Activated CD8-positive, alpha-beta memory T cell treated with anti-CD3 and anti-CD28 coated beads, Interleukin-2, amount 50 U/mL, for 4 hours (primary cell): ENCODE results near the gene GABBR2.
"Not testable (repeated sequence)": the region's sequence is repeated elsewhere in the genome, so short reads cannot be mapped to it uniquely, and the experiment has no call there.

Source experiments
- DNase-seq: peaks from one replicate; pipeline ENCODE4 v3.0.0-alpha.2; 2020

Gene GABBR2

DNA sequence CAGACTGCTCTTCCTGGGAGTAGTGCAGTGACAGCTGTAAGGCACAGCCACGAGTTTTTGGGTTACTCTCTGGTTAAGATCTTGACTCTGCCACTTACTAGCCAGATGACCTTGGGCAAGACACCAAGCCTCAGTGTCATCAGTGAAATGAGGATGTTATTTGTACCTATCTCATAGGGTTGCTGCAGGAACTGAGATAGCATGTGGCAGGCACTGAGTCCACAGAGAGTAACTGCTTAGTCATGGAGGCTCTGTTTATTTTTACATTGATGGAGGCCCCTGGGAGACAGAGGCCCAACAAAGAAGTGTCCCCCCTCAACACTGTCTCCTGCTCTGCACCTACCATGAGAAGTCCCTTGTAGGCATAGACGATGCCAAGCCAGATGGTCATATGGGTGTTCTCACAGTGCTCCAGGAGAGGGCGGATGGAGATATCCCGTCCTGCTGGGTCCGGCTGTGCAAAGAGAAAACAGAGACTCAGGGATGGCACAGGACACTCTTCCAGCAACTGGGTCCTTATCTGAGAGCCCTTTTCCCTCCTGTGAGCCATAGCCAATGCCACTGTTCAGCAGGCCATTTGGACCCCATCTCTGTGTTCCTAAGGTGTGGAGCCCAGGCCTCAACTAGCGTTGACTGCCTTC lies 397.9 kb downstream of the GABBR2 start:
- DNase-seq = no peak

DNA sequence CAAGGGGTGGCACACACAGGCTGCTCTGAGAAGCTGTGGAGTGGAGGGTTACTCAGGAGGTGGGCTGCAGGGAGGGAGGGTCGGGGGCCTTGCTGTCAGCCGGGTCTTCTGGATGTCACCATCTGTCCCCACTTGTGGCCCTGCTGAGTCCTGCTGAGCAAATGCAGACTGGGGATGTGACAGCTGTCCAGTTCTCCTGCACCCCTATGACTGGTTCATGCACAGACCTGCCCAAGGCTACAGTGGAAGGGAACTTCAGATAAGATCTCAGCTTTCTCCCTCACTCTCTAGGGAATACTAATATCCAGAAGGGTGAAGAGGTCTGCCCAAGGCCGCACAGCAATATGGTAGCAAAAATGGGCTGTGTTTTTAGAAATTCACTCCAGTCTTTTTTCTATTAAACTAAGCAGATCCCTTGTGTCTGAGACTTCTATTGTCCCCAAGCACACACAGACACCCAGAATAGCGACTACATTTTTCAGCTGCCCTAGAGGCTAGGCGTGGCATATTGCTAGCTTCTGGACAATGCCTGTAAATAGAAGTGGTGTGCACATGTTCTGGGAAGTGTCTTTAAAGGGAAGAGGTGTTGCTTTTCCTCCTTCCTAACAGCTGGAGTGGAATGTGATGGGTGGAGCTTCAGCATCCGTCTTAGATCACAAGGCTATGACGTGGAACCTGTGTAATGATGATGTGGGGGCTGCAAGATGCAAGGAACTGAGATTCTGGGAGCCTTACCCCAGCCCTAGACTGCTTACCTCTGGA lies 402.2 kb downstream of the GABBR2 start:
- no peak for DNase-seq

- DNase-seq = no peak
Measured at GRCh38 chr9:98304381-98304780, 404.4 kb downstream of the GABBR2 start.

DNA sequence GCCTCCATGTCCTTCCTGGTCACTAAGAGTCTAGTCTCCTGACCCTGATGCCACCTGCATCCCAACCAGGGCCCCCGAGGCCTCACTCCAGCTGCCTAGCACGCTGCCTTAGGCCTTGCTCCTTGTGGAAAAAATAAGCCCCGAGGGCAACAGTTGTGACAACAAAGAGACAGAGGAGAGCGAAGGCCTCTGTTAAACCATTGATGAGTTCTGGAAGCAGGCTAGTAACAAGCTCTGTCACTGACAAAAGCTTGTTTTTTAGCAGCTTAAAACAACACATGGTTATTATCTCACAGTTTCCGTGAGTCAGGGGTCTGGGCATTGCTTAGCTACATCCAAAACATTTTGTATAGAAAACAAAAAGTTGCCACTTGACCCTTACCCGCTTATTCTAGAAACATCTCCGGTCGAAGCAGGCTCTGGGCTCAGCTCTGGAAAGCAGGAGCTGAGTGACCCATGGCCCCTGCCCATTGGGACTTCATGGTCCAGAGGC lies 405.1 kb downstream of the GABBR2 start:
- DNase-seq = no peak

DNA sequence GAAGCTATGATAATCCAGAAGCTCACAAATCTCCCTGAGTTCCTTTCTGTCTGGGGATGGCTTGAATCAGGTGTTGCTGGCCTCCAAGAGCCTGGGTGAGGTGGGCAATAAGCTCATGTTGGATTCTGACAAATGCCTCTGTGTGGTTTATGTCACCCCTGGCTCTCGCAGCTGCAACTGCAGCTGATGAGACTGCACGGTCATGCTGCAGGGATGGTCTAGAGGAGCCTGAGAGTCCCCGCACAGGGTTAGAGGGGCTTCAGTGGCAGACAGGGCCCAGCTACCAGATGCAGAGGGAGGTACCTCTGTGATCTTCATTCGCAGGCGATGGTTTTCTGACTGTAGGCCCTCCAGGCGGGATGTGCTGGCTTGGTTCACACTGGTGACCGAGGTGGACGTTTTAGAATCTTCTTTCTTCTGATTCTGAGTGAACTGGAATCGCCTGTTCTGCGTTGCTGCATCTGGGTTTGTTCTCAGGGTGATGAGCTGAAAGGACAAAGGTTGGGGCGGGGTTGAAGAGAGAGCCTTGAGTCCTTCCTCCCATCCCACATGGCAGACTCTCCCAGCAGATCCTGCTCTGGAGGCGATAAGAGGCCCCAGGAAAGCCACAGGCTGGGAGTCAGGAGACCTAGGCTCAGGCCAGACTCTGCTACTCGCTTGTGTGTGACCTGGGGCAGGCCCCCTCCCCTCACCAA lies 405.6 kb downstream of the GABBR2 start:
- DNase-seq = no peak

- no peak for DNase-seq
Measured at GRCh38 chr9:98302150-98302549, 406.6 kb downstream of the GABBR2 start.

GRCh38 chr9:98300611-98301010 lies 408.1 kb downstream of the GABBR2 start:
- no peak for DNase-seq

DNA sequence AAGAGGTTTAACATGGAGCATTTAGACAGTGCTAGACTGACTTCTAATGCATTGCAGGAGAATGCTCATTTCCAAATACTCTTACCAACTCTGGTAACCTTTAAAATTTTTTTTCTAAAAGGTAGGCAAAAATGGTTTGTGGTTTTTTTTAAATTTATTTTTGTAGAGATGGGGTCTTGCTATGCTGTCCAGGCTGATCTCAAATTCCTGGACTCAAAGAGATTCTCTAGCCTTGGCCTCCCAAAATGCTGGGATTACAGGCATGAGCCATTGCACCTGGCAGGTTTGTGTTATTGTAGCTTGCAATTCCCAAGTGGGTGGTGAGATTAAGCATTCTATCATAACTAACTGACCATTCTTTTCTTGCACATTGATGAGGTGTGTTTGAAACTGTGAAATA lies 410.3 kb downstream of the GABBR2 start:
- no peak for DNase-seq

- DNase-seq = no peak
Measured at GRCh38 chr9:98295824-98296223, 412.9 kb downstream of the GABBR2 start.

GRCh38 chr9:98291820-98292219 lies 416.9 kb downstream of the GABBR2 start:
- no peak for DNase-seq

GRCh38 chr9:98290411-98290810 lies 418.3 kb downstream of the GABBR2 start:
- DNase-seq = no peak

DNA sequence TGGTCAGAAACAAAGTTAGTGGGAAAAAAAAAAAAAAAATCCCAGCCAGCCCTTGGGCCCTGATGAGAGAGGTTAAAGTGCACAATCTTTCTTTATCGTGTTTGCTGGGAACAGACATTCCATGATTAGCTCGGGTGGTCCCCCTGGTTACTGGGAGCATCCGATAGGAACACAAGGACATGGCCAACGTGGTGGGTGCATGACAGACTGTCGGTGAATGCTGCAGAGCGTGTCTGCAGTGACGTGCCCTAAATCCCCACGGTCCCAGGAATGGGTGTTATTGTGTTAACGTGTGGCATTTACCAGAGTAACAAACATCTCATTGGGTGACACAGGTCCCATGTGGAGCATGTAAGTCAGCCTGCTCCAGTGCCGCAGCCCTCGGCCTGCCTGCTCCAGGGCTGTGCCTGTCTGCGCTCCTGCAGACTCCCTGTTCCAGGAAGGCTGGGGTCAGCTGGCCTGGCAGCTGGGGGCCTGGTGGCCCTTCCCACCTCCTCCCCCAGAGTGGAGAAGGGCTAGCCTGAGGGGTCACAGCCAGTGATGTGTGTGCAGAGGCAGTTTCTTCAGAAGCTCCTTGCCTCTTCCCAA lies 419.0 kb downstream of the GABBR2 start:
- DNase-seq = no peak

DNA sequence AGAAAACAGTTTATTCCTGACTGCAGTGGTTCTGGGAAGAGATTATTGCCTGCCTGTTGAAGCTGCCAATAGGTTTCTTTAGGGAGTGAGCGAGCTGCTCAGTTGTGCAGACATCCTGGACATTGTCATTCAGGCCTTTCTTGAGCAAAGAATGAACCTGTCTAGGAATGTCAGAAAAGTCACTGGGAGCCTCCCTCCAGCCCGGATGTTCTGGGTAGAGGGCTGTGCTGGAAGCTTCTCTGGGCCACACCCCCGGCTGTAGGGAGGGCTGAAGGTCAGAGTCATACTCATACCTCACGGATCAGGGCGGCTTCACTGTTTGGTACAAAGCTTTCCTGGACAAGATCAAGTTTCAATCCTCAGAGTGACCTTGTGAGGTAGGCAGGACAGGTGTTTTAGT lies 419.9 kb downstream of the GABBR2 start:
- no peak for DNase-seq

GRCh38 chr9:98287384-98287783 lies 421.4 kb downstream of the GABBR2 start:
- DNase-seq = no peak

DNA sequence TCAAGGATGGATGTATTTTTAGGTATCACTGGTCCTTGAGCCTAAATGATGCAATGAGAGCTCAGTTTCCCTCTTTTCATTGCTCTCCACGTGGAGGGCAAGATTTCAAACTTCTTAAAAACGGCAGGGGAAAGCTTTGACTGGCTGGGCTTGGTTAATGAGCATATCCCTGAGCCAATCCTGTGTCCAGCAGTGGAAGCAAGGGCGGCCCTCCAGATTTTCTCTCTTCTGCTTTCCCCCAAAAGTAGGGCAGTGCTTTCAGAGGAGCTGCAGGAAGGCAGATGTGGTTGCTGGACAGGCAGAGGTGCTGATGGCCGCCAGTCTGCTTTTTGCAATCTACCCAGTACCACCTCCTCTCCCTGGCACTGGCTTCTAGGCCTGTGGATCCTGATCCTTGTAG lies 423.3 kb downstream of the GABBR2 start:
- no peak for DNase-seq

GRCh38 chr9:98284754-98285153 lies 424.0 kb downstream of the GABBR2 start:
- DNase-seq = no peak

- DNase-seq = not testable (repeated sequence)
Measured at GRCh38 chr9:98283143-98283542, 425.6 kb downstream of the GABBR2 start.

- no peak for DNase-seq
Measured at GRCh38 chr9:98281281-98281680, 427.5 kb downstream of the GABBR2 start.

DNA sequence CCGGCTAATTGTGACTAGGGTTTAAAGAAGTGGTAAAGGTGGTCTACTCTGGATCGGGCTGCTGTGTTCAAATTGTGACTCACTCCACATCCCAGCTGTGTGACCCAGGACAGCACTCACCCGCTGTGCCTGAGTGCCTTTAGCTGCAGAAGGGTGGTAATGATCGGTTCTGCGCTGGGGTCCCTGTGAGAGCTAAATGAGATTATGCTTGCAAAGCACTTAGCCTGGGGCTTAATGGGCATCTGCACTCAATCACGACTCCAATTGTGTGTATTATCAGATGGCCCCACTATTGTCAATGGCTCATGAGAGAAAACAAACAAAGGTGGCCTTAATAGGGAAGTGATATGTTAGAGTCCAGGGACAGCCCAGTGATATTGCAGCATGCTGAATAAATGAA lies 428.2 kb downstream of the GABBR2 start:
- no peak for DNase-seq

DNA sequence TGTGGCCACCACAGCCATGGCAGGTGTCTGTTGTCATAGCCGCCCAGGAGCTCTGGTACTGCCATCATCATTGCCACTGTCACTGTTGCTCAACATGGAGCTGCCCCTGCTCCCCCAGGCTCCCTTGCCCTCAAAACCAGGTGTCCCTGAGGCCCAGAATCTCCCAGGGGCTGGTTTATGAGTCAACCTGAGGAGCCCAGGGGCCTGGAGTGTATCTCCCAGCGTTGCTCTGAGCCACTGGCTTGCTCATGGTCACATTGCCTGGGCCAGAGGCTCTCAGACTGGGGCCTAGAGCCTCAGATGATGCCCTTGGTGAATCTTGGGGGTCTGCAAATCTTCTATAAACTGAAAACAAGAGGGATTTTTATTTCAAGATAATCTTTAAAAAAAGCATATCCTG lies 428.6 kb downstream of the GABBR2 start:
- no peak for DNase-seq

DNA sequence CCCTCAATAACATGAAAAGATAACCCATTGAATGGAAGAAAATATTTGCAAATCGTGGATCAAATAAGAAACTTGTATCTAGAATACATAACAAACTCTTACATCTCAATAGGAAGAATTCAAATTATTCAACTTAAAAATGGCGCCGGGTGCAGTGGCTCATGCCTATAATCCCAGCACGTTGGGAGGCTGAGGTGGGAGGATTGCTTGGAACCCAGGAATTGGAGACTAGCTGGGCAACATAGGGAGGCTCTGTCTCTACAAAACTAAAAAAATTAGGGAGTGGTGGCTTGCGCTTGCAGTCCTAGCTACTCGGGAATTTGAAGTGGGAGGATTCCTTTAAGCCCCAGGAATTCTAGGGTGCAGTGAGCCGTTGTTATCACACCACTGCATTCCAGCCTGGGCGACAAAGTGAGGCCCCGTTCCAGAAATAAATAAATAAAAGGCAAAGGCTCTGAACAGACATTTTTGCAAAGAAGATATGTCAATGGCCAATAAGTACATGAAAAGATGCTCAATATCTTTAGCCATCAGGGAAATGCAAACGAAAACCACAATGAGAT lies 431.7 kb downstream of the GABBR2 start:
- no peak for DNase-seq

DNA sequence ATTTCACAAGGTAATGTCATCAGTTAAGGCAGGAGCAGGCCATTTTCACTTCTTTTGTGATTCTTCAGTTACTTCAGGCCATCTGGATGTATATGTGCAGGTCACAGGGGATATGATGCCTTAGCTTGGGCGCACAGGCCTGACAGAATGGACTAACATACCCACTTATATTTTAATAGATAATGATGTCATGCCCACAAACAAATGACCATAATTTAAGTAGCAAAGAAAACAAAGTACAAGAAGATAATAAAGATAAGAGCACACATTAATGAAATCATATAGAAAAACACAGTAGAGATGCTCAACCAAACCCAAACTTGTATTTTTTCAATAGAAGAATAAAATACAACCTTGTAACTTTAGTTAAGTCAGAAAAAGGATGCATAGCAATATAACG lies 433.6 kb downstream of the GABBR2 start:
- no peak for DNase-seq

DNA sequence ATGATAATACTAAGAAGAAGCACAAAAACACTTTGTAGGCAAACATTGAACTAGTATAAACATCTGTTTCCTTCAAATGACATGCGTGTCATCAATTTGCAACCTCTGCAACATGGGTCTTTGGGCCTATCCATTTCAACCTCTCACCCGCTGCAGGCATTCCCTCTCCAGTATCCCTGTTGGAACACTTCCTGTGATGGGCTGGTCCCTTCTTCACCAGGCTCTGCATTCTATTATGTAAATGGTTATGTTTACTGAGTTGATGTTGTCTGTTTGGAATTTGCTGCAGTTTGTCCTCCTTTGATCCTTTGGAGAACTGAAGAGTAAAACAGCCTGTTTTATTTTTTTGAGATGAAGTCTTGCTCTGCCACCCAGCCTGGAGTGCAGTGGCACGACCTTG lies 436.7 kb downstream of the GABBR2 start:
- DNase-seq = no peak
